HCT116 (cell line): ENCODE data around the gene KIF21B. TPM values are rescaled to one million over a fixed set of nuclear protein-coding genes. Genes with fewer than 3 reads are reported as not detected.

Experiments used
- ATAC-seq: fragments of 200-7000 bp; cut with Tn5 transposase; 2 replicates; pipeline ENCODE4 v1.9.1; 2020; ENCODE audit warnings: mild to moderate bottlenecking, moderate library complexity
- BruUV-seq: library from RNA; stranded (reverse); fragments of 400-500 nt; replicated peaks from 2 replicates; lab custom pipeline; 2021; lab: Mats Ljungman, UMichigan
- CTCF ChIA-PET: fragments of 300-600 bp; sonication (Branson Sonifier 250); formaldehyde crosslinking; loops from one replicate; lab custom pipeline; 2021; ENCODE audit warnings: antibody characterized with exemption; lab: Charles Lee
- POLR2A ChIA-PET: fragments of 300-600, 350-600 bp; sonication (Branson Sonifier 250); formaldehyde crosslinking; loops from one replicate; lab custom pipeline; 2021; ENCODE audit warnings: antibody characterized with exemption; lab: Charles Lee
- RAD21 ChIA-PET, 2 experiments: fragments of 300-600 bp; sonication (Branson Sonifier 250); formaldehyde crosslinking; loops; one replicate each; lab custom pipeline; 2023; ENCODE audit warnings: low total read pairs in 2 of 2; ENCODE audit not compliant: uncharacterized antibody in 2 of 2, unreplicated experiment in 2 of 2, low non-redundant PET in 1 of 2; lab: Charles Lee
- DNase-seq: peaks from one replicate; pipeline ENCODE4 v3.0.0-alpha.2; 2010; ENCODE audit warnings: low read depth, low spot score
- H2AFZ ChIP-seq: fragments of 200-600 bp; shearing (Covaris generic), sonication (generic); 2 replicates; pipeline ENCODE4 v1.6.1; 2017; ENCODE audit warnings: low read depth, mixed run types, mixed read lengths, antibody characterized with exemption, low read length; ENCODE audit not compliant: poor library complexity, severe bottlenecking
- H3K27ac ChIP-seq: 2 replicates; pipeline ENCODE4 v1.5.1; 2012; ENCODE audit warnings: low read depth, low read length
- H3K27me3 ChIP-seq: fragments of 200-600 bp; sonication (generic); 2 replicates; pipeline ENCODE4 v1.6.1; 2016; ENCODE audit warnings: mixed run types, low read length, mixed read lengths; ENCODE audit not compliant: insufficient read depth
- H3K36me3 ChIP-seq, 2 experiments: fragments of 200-500 bp in 1 of 2; fragments of 200-600 bp in 1 of 2; sonication (Bioruptor generic) in 1 of 2; sonication (generic) in 1 of 2; 2 replicates each; pipeline versions ENCODE4 v1.5.1 to v1.6.1; 2014 to 2016; ENCODE audit warnings: low read length in 2 of 2, inconsistent platforms in 1 of 2, mixed read lengths in 1 of 2, mixed run types in 1 of 2; ENCODE audit not compliant: insufficient read depth in 2 of 2, control insufficient read depth in 1 of 2
- H3K4me1 ChIP-seq, 2 experiments: fragments of 200-600 bp in 1 of 2; sonication (generic) in 1 of 2; 2 replicates each; pipeline versions ENCODE4 v1.5.1 to v1.6.1; 2012 to 2017; ENCODE audit warnings: low read length in 2 of 2, inconsistent platforms in 1 of 2, mild to moderate bottlenecking in 1 of 2, mixed read lengths in 1 of 2, mixed run types in 1 of 2, moderate library complexity in 1 of 2; ENCODE audit not compliant: insufficient read depth in 2 of 2, control insufficient read depth in 1 of 2
- H3K4me2 ChIP-seq: fragments of 200-600 bp; sonication (generic); 2 replicates; pipeline ENCODE4 v1.6.1; 2017; ENCODE audit warnings: mixed run types, low read length, mixed read lengths
- H3K4me3 ChIP-seq, 2 experiments: fragments of 200-600 bp in 1 of 2; sonication (generic) in 1 of 2; replicated peaks in 1 of 2; 2 replicates each; pipeline ENCODE4 v1.5.1; 2011 to 2016; ENCODE audit warnings: low read length in 2 of 2, control low read depth in 1 of 2, low read depth in 1 of 2, mild to moderate bottlenecking in 1 of 2, mixed read lengths in 1 of 2, mixed run types in 1 of 2
- H3K79me2 ChIP-seq: fragments of 200-600 bp; sonication (generic); 2 replicates; pipeline ENCODE4 v1.6.1; 2017; ENCODE audit warnings: mild to moderate bottlenecking, mixed run types, low read length, moderate library complexity, mixed read lengths; ENCODE audit not compliant: insufficient read depth
- H3K9ac ChIP-seq: fragments of 200-600 bp; sonication (generic); 2 replicates; pipeline ENCODE4 v1.6.1; 2016; ENCODE audit warnings: low read length, mixed read lengths
- H3K9me2 ChIP-seq: fragments of 200-600 bp; sonication (generic), shearing (Covaris generic); 2 replicates; pipeline ENCODE4 v1.6.1; 2017; ENCODE audit warnings: mixed run types, mild to moderate bottlenecking, moderate library complexity; ENCODE audit not compliant: insufficient read depth
- H3K9me3 ChIP-seq, 2 experiments: fragments of 200-500 bp in 1 of 2; fragments of 200-600 bp in 1 of 2; sonication (Bioruptor generic) in 1 of 2; sonication (generic) in 1 of 2; 2 replicates each; pipeline ENCODE4 v1.6.1; 2014 to 2017; ENCODE audit warnings: low read length in 2 of 2, mixed read lengths in 2 of 2, inconsistent platforms in 1 of 2, low read depth in 1 of 2, mild to moderate bottlenecking in 1 of 2, mixed run types in 1 of 2, moderate library complexity in 1 of 2; ENCODE audit not compliant: control insufficient read depth in 1 of 2, insufficient read depth in 1 of 2
- H4K20me1 ChIP-seq: fragments of 200-600 bp; sonication (generic), shearing (Covaris generic); 2 replicates; pipeline ENCODE4 v1.6.1; 2017; ENCODE audit warnings: mixed run types, mild to moderate bottlenecking, moderate library complexity; ENCODE audit not compliant: insufficient read depth
- CBX3 ChIP-seq: IDR thresholded peaks from 2 replicates; pipeline ENCODE4 v1.6.1; 2012; ENCODE audit warnings: low read depth
- CEBPB ChIP-seq: IDR thresholded peaks from 2 replicates; pipeline ENCODE4 v1.6.1; 2012; ENCODE audit warnings: low read depth
- ELF1 ChIP-seq: IDR thresholded peaks from 2 replicates; pipeline ENCODE4 v1.6.1; 2012; ENCODE audit warnings: low read depth, borderline replicate concordance
- EZH2 ChIP-seq: fragments of 200-600 bp; sonication (generic); IDR thresholded peaks from 2 replicates; pipeline ENCODE4 v1.6.1; 2017; ENCODE audit warnings: antibody characterized with exemption, mixed run types
- EZH2phosphoT487 ChIP-seq: fragments of 200-600 bp; IDR thresholded peaks from 2 replicates; pipeline ENCODE4 v1.6.1; 2018; ENCODE audit warnings: antibody characterized with exemption, borderline replicate concordance
- FOSL1 ChIP-seq: IDR thresholded peaks from 2 replicates; pipeline ENCODE4 v1.6.1; 2012; ENCODE audit warnings: low read depth
- JUND ChIP-seq: IDR thresholded peaks from 2 replicates; pipeline ENCODE4 v1.6.1; 2012
- MAX ChIP-seq: IDR thresholded peaks from 2 replicates; pipeline ENCODE4 v1.6.1; 2012
- RAD21 ChIP-seq: IDR thresholded peaks from 2 replicates; pipeline ENCODE4 v1.6.1; 2012; ENCODE audit warnings: low read depth, mild to moderate bottlenecking
- SIN3A ChIP-seq: IDR thresholded peaks from 2 replicates; pipeline ENCODE4 v1.6.1; 2012; ENCODE audit warnings: low read depth
- SP1 ChIP-seq: IDR thresholded peaks from 2 replicates; pipeline ENCODE4 v1.6.1; 2012; ENCODE audit warnings: low read depth
- TCF7L2 ChIP-seq: IDR thresholded peaks from 2 replicates; pipeline ENCODE4 v1.7.0; 2011; ENCODE audit warnings: borderline replicate concordance, inconsistent platforms; ENCODE audit not compliant: insufficient read depth, insufficient read length; ENCODE audit errors: extremely low read depth
- YY1 ChIP-seq: IDR thresholded peaks from 2 replicates; pipeline ENCODE4 v1.6.1; 2011; ENCODE audit warnings: low read length, low read depth, moderate library complexity, mild to moderate bottlenecking; ENCODE audit not compliant: insufficient replicate concordance; ENCODE audit errors: extremely low read depth
- ZFX ChIP-seq: fragments of 450-650 bp; IDR thresholded peaks from 2 replicates; pipeline ENCODE4 v1.6.1; 2017
- ZNF274 ChIP-seq: fragments of 200-500 bp; sonication (Bioruptor generic); IDR thresholded peaks from 2 replicates; pipeline ENCODE4 v1.6.1; 2014; ENCODE audit warnings: mild to moderate bottlenecking, low read depth, low read length, inconsistent platforms
- intact Hi-C: fragments of 100-400 bp; cut with micrococcal nuclease; formaldehyde crosslinking; loops from 2 replicates; pipeline ENCODE4 v1.10.0; 2022
- total RNA-seq: library from RNA; stranded (reverse); gene quantifications from one replicate; pipeline ENCODE4 v1.2.1, GENCODE V29; 2021; ENCODE audit not compliant: unreplicated experiment
- TF ChIP-seq, protein P1 (sequence below): IDR thresholded peaks from 2 replicates; pipeline ENCODE4 v1.6.1; 2012; ENCODE audit warnings: low read depth
- TF ChIP-seq, protein P2 (sequence below), 3 experiments: fragments of 200-600 bp in 1 of 3; sonication (generic) in 1 of 3; IDR thresholded peaks in 2 of 3; conservative IDR thresholded peaks in 1 of 3; 2 replicates each; pipeline ENCODE4 v1.5.1; 2012 to 2017; ENCODE audit warnings: low read depth in 2 of 3, low read length in 2 of 3, antibody characterized with exemption in 1 of 3, borderline replicate concordance in 1 of 3, control low read depth in 1 of 3, mild to moderate bottlenecking in 1 of 3, mixed read lengths in 1 of 3, mixed run types in 1 of 3, moderate library complexity in 1 of 3; ENCODE audit not compliant: insufficient read depth in 1 of 3

KIF21B gene
- total RNA-seq, 1 experiment from 2014 or later = 6.1 TPM

DNA sequence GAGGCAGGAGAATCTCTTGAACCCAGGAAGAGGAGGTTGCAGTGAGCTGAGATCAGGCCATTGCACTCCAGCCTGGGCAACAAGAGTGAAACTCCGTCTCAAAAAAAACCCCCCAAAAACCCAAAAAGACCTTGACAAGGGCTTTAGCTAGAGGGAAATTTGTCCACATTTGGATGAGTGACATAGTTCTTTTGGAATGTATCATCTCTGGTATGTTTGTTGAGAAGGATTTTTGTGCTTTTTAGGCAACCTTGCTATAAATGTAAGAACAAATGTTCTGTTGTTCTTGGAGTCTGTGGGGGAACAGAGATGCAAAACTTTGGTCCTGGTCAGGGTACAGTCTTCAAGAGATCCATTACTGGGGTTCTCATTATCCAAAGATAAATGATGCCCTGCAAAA, 99.9 kb downstream of the KIF21B start:
- CTCF ChIA-PET = no interaction called here
- DNase-seq = no peak

GRCh38 chr1:200922406-200922805, 101.1 kb downstream of the KIF21B start:
- TF ChIP-seq SIN3A (no peak), RAD21 (no peak), FOSL1 (no peak), CEBPB (no peak), CBX3 (no peak), EZH2phosphoT487 (no peak), ELF1 (no peak), MAX (no peak), ZFX (no peak), SP1 (no peak), EZH2 (no peak), ZNF274 (no peak), JUND (no peak), YY1 (no peak)
- TF ChIP-seq, protein P1, sequence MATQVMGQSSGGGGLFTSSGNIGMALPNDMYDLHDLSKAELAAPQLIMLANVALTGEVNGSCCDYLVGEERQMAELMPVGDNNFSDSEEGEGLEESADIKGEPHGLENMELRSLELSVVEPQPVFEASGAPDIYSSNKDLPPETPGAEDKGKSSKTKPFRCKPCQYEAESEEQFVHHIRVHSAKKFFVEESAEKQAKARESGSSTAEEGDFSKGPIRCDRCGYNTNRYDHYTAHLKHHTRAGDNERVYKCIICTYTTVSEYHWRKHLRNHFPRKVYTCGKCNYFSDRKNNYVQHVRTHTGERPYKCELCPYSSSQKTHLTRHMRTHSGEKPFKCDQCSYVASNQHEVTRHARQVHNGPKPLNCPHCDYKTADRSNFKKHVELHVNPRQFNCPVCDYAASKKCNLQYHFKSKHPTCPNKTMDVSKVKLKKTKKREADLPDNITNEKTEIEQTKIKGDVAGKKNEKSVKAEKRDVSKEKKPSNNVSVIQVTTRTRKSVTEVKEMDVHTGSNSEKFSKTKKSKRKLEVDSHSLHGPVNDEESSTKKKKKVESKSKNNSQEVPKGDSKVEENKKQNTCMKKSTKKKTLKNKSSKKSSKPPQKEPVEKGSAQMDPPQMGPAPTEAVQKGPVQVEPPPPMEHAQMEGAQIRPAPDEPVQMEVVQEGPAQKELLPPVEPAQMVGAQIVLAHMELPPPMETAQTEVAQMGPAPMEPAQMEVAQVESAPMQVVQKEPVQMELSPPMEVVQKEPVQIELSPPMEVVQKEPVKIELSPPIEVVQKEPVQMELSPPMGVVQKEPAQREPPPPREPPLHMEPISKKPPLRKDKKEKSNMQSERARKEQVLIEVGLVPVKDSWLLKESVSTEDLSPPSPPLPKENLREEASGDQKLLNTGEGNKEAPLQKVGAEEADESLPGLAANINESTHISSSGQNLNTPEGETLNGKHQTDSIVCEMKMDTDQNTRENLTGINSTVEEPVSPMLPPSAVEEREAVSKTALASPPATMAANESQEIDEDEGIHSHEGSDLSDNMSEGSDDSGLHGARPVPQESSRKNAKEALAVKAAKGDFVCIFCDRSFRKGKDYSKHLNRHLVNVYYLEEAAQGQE = no peak
- TF ChIP-seq, protein P2, sequence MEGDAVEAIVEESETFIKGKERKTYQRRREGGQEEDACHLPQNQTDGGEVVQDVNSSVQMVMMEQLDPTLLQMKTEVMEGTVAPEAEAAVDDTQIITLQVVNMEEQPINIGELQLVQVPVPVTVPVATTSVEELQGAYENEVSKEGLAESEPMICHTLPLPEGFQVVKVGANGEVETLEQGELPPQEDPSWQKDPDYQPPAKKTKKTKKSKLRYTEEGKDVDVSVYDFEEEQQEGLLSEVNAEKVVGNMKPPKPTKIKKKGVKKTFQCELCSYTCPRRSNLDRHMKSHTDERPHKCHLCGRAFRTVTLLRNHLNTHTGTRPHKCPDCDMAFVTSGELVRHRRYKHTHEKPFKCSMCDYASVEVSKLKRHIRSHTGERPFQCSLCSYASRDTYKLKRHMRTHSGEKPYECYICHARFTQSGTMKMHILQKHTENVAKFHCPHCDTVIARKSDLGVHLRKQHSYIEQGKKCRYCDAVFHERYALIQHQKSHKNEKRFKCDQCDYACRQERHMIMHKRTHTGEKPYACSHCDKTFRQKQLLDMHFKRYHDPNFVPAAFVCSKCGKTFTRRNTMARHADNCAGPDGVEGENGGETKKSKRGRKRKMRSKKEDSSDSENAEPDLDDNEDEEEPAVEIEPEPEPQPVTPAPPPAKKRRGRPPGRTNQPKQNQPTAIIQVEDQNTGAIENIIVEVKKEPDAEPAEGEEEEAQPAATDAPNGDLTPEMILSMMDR (IDR thresholded peaks at IDR 0.05 in 2 of 3, conservative IDR thresholded peaks at IDR 0.05 in 1 of 3; ENCODE audit: borderline replicate concordance in 1 of 3, insufficient read depth in 1 of 3, low read depth in 2 of 3, low read length in 2 of 3) = no peak

More for the DNA sequence above, 99.9 kb downstream of the KIF21B start:
- BruUV-seq = no TSS peak
- H3K9me3 ChIP-seq = no peaks in the 10 kb centered on the region
- RAD21 ChIA-PET = no interaction called here
- no peak for TF ChIP-seq TCF7L2
- no peak for TF ChIP-seq ZFX
- TF ChIP-seq, all 23 proteins: peak for 0
- no peak for ATAC-seq
- H4K20me1 ChIP-seq = no peaks in the 10 kb centered on the region
- H3K4me1 ChIP-seq = no peaks in the 10 kb centered on the region
- no peaks in the 10 kb centered on the region for H3K9me2 ChIP-seq
- H3K79me2 ChIP-seq = no peaks in the 10 kb centered on the region
- POLR2A ChIA-PET = no interaction called here
- no peaks in the 10 kb centered on the region for H3K36me3 ChIP-seq
- H2AFZ ChIP-seq = no peak overlapping the region
- H3K4me3 ChIP-seq = no peak overlapping the region
- H3K27ac ChIP-seq = no peak overlapping the region
- no peak overlapping the region for H3K4me2 ChIP-seq
- H3K9ac ChIP-seq = no peak overlapping the region
- intact Hi-C loops = no loop called here
- H3K27me3 ChIP-seq = no peaks in the 10 kb centered on the region

More at GRCh38 chr1:200922406-200922805, 101.1 kb downstream of the KIF21B start:
- intact Hi-C loops = no loop called here
- no TSS peak for BruUV-seq
- H3K4me3 ChIP-seq = no peak overlapping the region
- H3K9ac ChIP-seq = no peak overlapping the region
- no peaks in the 10 kb centered on the region for H4K20me1 ChIP-seq
- no peak for ATAC-seq
- H3K9me2 ChIP-seq = no peaks in the 10 kb centered on the region
- no peaks in the 10 kb centered on the region for H3K79me2 ChIP-seq
- no peak overlapping the region for H3K4me2 ChIP-seq
- H3K27me3 ChIP-seq = no peaks in the 10 kb centered on the region
- CTCF ChIA-PET = no interaction called here
- H3K27ac ChIP-seq = no peak overlapping the region
- H3K4me1 ChIP-seq = no peaks in the 10 kb centered on the region
- DNase-seq = no peak
- POLR2A ChIA-PET = no interaction called here
- RAD21 ChIA-PET = no interaction called here
- no peaks in the 10 kb centered on the region for H3K36me3 ChIP-seq
- H3K9me3 ChIP-seq = no peaks in the 10 kb centered on the region
- H2AFZ ChIP-seq = no peak overlapping the region
